ENCODE results near the gene ZNF552. TPM values are rescaled to one million over a fixed set of nuclear protein-coding genes. Genes with fewer than 3 reads are reported as not detected.

ZNF552 gene
- total and polyA plus RNA-seq, 2 of the 13 experiments (the other 11 are each of a cell fraction or from before 2014, with no cell fraction given): 8.1 to 16.6 TPM

DNA sequence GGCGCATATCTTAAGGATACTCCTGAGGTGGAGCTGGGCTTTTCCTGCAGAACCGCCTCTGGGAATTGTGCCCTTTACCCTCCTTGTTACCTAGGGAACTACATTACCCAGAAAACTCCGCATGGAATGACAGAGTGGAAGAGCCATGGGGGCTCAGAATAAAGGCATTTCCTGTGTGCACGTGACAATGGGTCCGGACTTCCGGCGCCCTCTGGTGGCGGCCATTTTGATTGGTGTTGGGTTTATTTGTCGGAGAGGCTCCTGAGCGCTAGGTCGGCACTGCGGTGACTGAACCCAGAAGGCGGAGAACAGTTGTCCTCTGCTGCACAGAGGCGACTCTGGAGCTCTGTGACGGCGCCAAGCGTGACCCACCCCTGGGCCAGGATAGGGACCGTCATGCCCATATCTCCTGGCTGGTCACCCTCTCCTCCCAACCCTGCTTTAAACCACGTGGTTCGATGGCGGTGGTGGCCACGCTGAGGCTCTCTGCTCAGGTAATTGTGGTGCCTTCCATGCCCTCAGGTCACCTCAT, 15.4 kb upstream of the ZNF552 start, which contains the start of gene ZNF587B (continued):
- TF ChIP-seq, protein P1, sequence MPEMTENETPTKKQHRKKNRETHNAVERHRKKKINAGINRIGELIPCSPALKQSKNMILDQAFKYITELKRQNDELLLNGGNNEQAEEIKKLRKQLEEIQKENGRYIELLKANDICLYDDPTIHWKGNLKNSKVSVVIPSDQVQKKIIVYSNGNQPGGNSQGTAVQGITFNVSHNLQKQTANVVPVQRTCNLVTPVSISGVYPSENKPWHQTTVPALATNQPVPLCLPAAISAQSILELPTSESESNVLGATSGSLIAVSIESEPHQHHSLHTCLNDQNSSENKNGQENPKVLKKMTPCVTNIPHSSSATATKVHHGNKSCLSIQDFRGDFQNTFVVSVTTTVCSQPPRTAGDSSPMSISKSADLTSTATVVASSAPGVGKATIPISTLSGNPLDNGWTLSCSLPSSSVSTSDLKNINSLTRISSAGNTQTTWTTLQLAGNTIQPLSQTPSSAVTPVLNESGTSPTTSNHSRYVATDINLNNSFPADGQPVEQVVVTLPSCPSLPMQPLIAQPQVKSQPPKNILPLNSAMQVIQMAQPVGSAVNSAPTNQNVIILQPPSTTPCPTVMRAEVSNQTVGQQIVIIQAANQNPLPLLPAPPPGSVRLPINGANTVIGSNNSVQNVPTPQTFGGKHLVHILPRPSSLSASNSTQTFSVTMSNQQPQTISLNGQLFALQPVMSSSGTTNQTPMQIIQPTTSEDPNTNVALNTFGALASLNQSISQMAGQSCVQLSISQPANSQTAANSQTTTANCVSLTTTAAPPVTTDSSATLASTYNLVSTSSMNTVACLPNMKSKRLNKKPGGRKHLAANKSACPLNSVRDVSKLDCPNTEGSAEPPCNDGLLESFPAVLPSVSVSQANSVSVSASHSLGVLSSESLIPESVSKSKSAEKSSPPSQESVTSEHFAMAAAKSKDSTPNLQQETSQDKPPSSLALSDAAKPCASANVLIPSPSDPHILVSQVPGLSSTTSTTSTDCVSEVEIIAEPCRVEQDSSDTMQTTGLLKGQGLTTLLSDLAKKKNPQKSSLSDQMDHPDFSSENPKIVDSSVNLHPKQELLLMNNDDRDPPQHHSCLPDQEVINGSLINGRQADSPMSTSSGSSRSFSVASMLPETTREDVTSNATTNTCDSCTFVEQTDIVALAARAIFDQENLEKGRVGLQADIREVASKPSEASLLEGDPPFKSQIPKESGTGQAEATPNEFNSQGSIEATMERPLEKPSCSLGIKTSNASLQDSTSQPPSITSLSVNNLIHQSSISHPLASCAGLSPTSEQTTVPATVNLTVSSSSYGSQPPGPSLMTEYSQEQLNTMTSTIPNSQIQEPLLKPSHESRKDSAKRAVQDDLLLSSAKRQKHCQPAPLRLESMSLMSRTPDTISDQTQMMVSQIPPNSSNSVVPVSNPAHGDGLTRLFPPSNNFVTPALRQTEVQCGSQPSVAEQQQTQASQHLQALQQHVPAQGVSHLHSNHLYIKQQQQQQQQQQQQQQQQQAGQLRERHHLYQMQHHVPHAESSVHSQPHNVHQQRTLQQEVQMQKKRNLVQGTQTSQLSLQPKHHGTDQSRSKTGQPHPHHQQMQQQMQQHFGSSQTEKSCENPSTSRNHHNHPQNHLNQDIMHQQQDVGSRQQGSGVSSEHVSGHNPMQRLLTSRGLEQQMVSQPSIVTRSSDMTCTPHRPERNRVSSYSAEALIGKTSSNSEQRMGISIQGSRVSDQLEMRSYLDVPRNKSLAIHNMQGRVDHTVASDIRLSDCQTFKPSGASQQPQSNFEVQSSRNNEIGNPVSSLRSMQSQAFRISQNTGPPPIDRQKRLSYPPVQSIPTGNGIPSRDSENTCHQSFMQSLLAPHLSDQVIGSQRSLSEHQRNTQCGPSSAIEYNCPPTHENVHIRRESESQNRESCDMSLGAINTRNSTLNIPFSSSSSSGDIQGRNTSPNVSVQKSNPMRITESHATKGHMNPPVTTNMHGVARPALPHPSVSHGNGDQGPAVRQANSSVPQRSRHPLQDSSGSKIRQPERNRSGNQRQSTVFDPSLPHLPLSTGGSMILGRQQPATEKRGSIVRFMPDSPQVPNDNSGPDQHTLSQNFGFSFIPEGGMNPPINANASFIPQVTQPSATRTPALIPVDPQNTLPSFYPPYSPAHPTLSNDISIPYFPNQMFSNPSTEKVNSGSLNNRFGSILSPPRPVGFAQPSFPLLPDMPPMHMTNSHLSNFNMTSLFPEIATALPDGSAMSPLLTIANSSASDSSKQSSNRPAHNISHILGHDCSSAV (CRISPR knock-in tag; IDR thresholded peaks at IDR 0.05; ENCODE audit: borderline replicate concordance): no peak
- TF ChIP-seq ZNF33B (CRISPR knock-in tag; IDR thresholded peaks at IDR 0.05) (0 out of 2 replicates have a peak, but pooled peaks have one; percentile 30), BHLHE40 (IDR thresholded peaks at IDR 0.05; ENCODE audit: low read length) (peak; percentile 75), HOXA3 (CRISPR knock-in tag; IDR thresholded peaks at IDR 0.05) (peak; percentile 66), RAD21 (CRISPR knock-in tag; IDR thresholded peaks at IDR 0.05) (0 out of 2 replicates have a peak, but pooled peaks have one; percentile 47), SIN3B (IDR thresholded peaks at IDR 0.05; ENCODE audit: low read length) (no peak), TEAD3 (CRISPR knock-in tag; optimal IDR thresholded peaks at IDR 0.05; ENCODE audit: borderline replicate concordance) (peak; percentile 53), KDM2A (CRISPR knock-in tag; IDR thresholded peaks at IDR 0.05; ENCODE audit: borderline replicate concordance, low read depth) (peak; percentile 23; the same call in 1 of the 2 replicates), HCFC1 (IDR thresholded peaks at IDR 0.05; ENCODE audit: low read depth, low read length) (peak; percentile 43; the same call in 1 of the 2 replicates), SMC3 (IDR thresholded peaks at IDR 0.05; ENCODE audit: low read length) (peak; percentile 41; the same call in 1 of the 2 replicates)
- TF ChIP-seq, protein P2, sequence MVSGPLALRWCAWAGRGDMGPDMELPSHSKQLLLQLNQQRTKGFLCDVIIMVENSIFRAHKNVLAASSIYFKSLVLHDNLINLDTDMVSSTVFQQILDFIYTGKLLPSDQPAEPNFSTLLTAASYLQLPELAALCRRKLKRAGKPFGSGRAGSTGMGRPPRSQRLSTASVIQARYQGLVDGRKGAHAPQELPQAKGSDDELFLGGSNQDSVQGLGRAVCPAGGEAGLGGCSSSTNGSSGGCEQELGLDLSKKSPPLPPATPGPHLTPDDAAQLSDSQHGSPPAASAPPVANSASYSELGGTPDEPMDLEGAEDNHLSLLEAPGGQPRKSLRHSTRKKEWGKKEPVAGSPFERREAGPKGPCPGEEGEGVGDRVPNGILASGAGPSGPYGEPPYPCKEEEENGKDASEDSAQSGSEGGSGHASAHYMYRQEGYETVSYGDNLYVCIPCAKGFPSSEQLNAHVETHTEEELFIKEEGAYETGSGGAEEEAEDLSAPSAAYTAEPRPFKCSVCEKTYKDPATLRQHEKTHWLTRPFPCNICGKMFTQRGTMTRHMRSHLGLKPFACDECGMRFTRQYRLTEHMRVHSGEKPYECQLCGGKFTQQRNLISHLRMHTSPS (CRISPR knock-in tag; IDR thresholded peaks at IDR 0.05; ENCODE audit: low read depth): no peak
- TF ChIP-seq, protein P3, sequence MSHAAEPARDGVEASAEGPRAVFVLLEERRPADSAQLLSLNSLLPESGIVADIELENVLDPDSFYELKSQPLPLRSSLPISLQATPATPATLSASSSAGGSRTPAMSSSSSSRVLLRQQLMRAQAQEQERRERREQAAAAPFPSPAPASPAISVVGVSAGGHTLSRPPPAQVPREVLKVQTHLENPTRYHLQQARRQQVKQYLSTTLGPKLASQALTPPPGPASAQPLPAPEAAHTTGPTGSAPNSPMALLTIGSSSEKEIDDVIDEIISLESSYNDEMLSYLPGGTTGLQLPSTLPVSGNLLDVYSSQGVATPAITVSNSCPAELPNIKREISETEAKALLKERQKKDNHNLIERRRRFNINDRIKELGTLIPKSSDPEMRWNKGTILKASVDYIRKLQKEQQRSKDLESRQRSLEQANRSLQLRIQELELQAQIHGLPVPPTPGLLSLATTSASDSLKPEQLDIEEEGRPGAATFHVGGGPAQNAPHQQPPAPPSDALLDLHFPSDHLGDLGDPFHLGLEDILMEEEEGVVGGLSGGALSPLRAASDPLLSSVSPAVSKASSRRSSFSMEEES (CRISPR knock-in tag; IDR thresholded peaks at IDR 0.05): 0 out of 2 replicates have a peak, but pooled peaks have one; percentile 28
- TF ChIP-seq, protein P4, sequence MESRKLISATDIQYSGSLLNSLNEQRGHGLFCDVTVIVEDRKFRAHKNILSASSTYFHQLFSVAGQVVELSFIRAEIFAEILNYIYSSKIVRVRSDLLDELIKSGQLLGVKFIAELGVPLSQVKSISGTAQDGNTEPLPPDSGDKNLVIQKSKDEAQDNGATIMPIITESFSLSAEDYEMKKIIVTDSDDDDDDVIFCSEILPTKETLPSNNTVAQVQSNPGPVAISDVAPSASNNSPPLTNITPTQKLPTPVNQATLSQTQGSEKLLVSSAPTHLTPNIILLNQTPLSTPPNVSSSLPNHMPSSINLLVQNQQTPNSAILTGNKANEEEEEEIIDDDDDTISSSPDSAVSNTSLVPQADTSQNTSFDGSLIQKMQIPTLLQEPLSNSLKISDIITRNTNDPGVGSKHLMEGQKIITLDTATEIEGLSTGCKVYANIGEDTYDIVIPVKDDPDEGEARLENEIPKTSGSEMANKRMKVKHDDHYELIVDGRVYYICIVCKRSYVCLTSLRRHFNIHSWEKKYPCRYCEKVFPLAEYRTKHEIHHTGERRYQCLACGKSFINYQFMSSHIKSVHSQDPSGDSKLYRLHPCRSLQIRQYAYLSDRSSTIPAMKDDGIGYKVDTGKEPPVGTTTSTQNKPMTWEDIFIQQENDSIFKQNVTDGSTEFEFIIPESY (CRISPR knock-in tag; IDR thresholded peaks at IDR 0.05): peak; percentile 97
- TF ChIP-seq, protein P5, sequence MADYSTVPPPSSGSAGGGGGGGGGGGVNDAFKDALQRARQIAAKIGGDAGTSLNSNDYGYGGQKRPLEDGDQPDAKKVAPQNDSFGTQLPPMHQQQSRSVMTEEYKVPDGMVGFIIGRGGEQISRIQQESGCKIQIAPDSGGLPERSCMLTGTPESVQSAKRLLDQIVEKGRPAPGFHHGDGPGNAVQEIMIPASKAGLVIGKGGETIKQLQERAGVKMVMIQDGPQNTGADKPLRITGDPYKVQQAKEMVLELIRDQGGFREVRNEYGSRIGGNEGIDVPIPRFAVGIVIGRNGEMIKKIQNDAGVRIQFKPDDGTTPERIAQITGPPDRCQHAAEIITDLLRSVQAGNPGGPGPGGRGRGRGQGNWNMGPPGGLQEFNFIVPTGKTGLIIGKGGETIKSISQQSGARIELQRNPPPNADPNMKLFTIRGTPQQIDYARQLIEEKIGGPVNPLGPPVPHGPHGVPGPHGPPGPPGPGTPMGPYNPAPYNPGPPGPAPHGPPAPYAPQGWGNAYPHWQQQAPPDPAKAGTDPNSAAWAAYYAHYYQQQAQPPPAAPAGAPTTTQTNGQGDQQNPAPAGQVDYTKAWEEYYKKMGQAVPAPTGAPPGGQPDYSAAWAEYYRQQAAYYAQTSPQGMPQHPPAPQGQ (CRISPR knock-in tag; IDR thresholded peaks at IDR 0.05; ENCODE audit: borderline replicate concordance): no peak
